Measurements from ENCODE around the gene RNU1-2.
"Not testable (repeated sequence)": the region's sequence is repeated elsewhere in the genome, so short reads cannot be mapped to it uniquely, and the experiment has no call there.

Gene RNU1-2

DNA sequence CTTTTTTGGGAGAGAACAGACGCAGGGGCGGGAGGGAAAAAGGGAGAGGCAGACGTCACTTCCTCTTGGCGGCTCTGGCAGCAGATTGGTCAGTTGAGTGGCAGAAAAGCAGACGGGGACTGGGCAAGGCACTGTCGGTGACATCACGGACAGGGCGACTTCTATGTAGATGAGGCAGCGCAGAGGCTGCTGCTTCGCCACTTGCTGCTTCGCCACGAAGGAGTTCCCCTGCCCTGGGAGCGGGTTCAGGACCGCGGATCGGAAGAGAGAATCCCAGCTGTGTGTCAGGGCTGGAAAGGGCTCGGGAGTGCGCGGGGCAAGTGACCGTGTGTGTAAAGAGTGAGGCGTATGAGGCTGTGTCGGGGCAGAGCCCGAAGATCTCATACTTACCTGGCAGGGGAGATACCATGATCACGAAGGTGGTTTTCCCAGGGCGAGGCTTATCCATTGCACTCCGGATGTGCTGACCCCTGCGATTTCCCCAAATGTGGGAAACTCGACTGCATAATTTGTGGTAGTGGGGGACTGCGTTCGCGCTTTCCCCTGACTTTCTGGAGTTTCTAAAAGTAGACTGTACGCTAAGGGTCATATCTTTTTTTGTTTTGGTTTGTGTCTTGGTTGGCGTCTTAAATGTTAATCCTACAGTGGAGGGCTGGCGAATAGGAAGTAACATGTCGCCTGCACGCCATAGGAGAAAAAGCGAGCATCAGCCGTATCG is at the start of gene RNU1-2:
TSS of gene RNU1-2 (plus strand) at position 383 of the 718 bp plus-strand sequence.
- peak within 1 kb of the TSS; percentile 77 for H3K27ac ChIP-seq (ENCODE audit: low read length)
- H3K9ac ChIP-seq (ENCODE audit: low read depth, low read length): peak within 1 kb of the TSS; percentile 53
- H3K9me3 ChIP-seq (ENCODE audit: insufficient read depth, low read length, severe bottlenecking); H3K27me3 ChIP-seq (ENCODE audit: insufficient read depth, low read length, poor library complexity); H3K36me3 ChIP-seq (ENCODE audit: insufficient read depth, low read length); H4K20me1 ChIP-seq (ENCODE audit: insufficient read depth, low read length); H3K79me2 ChIP-seq (ENCODE audit: insufficient read depth, low read length): not testable (repeated sequence)
- ATAC-seq (ENCODE audit: insufficient read depth, low read depth): peak; percentile 100
- peak within 1 kb of the TSS; percentile 4 to 48; a peak in 3 of 4 replicates for H3K4me3 ChIP-seq (ENCODE audit: low read depth in 1 of 2, low read length in 2 of 2)
- peak; percentile 91 for DNase-seq
- peak within 1 kb of the TSS; percentile 63 for H2AFZ ChIP-seq (ENCODE audit: low read depth, low read length)
- H3K4me2 ChIP-seq (ENCODE audit: insufficient read depth, low read length): peak within 1 kb of the TSS; percentile 73
- peaks cover 25% of the 10 kb centered on the region for H3K4me1 ChIP-seq (ENCODE audit: insufficient read depth, low read length)

DNA sequence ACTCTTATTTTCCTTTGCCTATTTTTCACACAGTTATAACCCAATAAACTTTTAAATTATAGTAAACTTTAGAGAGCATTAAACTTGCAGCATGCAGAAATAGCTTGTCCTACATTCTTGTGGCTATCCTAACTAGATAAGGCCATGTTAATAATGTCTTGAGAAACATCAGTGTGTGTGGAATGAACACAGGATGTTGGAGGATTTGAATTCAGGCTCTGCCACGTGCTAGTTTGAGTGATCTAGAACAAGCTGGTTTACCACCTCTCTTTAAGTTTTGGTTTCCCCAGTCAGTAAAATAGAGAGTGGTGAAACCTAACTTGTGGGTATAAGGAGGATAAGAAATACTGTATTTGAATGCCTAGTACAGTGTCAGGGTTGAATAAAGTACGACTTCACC is 39.6 kb upstream of the RNU1-2 start:
- not testable (repeated sequence) for H3K4me3 ChIP-seq (ENCODE audit: low read depth in 1 of 2, low read length in 2 of 2); H3K36me3 ChIP-seq (ENCODE audit: insufficient read depth, low read length); ATAC-seq (ENCODE audit: insufficient read depth, low read depth); H2AFZ ChIP-seq (ENCODE audit: low read depth, low read length); H3K79me2 ChIP-seq (ENCODE audit: insufficient read depth, low read length); DNase-seq; H3K4me2 ChIP-seq (ENCODE audit: insufficient read depth, low read length); H3K9ac ChIP-seq (ENCODE audit: low read depth, low read length); H4K20me1 ChIP-seq (ENCODE audit: insufficient read depth, low read length); H3K9me3 ChIP-seq (ENCODE audit: insufficient read depth, low read length, severe bottlenecking); H3K4me1 ChIP-seq (ENCODE audit: insufficient read depth, low read length); H3K27ac ChIP-seq (ENCODE audit: low read length); H3K27me3 ChIP-seq (ENCODE audit: insufficient read depth, low read length, poor library complexity)

DNA sequence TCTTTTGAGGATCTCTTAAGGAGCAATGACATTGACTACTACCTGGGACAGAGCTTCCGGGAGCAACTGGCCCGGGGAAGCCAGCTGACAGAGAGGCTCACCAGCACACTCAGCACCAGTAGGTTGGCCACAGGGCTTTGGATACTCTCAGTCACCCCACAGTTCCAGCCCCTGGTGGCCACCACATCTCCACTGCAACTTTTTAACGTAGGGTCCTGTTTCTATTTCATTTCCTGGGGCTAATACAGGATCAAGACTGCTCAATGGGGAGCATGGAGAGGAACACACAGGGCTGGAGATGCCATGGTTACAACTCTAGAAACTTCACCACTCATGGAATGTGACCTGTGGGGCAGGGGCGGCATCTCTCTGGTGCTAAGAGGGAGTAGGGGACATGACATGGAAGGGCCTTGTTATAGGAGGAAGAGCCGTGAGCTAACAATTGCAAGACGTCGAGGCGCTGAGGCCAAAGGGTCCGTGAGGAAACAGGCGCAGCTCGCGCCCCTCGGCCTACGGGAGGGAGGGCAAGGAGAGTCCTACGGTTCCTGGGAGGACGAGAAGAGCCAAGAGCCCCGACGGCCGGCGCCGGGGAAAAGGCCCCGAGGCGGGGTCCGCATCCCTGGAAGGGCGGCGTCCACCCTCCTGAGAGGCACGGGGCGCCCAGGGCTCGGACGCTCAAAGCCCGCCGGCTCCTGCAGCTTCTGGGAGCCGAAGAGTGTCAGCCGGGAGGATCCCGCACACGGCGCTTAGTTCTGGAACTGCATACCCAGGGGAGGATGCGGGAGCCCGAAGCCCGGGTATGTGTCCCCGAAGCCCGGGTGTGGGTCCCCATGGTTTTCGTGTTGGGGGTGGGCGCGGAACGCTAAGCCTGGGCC is 36.4 kb upstream of the RNU1-2 start:
- not testable (repeated sequence) for H3K27me3 ChIP-seq (ENCODE audit: insufficient read depth, low read length, poor library complexity); H3K27ac ChIP-seq (ENCODE audit: low read length); H3K4me1 ChIP-seq (ENCODE audit: insufficient read depth, low read length); DNase-seq; H3K4me2 ChIP-seq (ENCODE audit: insufficient read depth, low read length); H4K20me1 ChIP-seq (ENCODE audit: insufficient read depth, low read length); H3K4me3 ChIP-seq (ENCODE audit: low read depth in 1 of 2, low read length in 2 of 2); H3K36me3 ChIP-seq (ENCODE audit: insufficient read depth, low read length); H2AFZ ChIP-seq (ENCODE audit: low read depth, low read length); H3K9me3 ChIP-seq (ENCODE audit: insufficient read depth, low read length, severe bottlenecking); H3K79me2 ChIP-seq (ENCODE audit: insufficient read depth, low read length); ATAC-seq (ENCODE audit: insufficient read depth, low read depth); H3K9ac ChIP-seq (ENCODE audit: low read depth, low read length)

DNA sequence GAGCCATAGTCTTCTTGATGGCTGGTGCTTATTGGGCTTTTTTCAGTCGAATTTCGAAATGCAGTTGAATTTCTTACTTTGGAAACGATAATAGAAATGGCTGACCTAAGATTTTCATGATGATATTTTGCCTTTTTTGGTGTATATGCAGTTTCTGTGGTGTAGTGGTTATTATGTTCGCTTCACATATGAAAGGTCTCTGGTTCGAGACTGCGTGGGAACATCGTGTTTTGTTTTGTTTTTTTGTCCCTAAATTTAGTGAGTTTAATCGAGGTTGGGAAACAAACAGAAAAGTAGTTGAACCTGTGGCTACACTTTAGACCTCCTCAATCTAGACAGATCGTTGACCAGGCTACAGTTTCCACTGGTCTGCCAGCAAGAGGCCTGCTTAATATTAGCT is 35.7 kb upstream of the RNU1-2 start:
- H3K79me2 ChIP-seq (ENCODE audit: insufficient read depth, low read length); H3K27me3 ChIP-seq (ENCODE audit: insufficient read depth, low read length, poor library complexity); H3K9me3 ChIP-seq (ENCODE audit: insufficient read depth, low read length, severe bottlenecking); H3K4me1 ChIP-seq (ENCODE audit: insufficient read depth, low read length); DNase-seq; H3K4me3 ChIP-seq (ENCODE audit: low read depth in 1 of 2, low read length in 2 of 2); ATAC-seq (ENCODE audit: insufficient read depth, low read depth); H3K9ac ChIP-seq (ENCODE audit: low read depth, low read length); H3K36me3 ChIP-seq (ENCODE audit: insufficient read depth, low read length); H2AFZ ChIP-seq (ENCODE audit: low read depth, low read length); H3K4me2 ChIP-seq (ENCODE audit: insufficient read depth, low read length); H4K20me1 ChIP-seq (ENCODE audit: insufficient read depth, low read length); H3K27ac ChIP-seq (ENCODE audit: low read length): not testable (repeated sequence)

DNA sequence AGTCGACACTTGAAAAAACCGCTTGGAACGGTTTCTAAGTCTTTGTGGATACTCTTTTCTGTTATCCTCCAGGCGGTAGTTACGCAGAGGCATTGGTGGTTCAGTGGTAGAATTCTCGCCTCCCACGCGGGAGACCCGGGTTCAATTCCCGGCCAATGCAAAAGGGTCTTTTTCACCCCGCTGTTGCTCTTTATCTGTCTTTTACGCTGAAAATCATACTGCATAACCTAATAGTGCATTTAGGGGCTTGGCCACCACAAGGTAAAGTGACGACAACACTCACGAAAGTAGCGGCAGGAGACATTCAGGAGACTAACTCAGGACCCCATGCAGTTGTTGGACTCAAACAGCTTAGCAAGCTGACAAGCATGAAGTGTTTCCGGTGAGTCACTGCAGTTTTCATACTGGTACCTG is 33.9 kb upstream of the RNU1-2 start:
- not testable (repeated sequence) for H3K4me3 ChIP-seq (ENCODE audit: low read depth in 1 of 2, low read length in 2 of 2); H2AFZ ChIP-seq (ENCODE audit: low read depth, low read length); H4K20me1 ChIP-seq (ENCODE audit: insufficient read depth, low read length); H3K4me1 ChIP-seq (ENCODE audit: insufficient read depth, low read length); DNase-seq; H3K4me2 ChIP-seq (ENCODE audit: insufficient read depth, low read length); H3K36me3 ChIP-seq (ENCODE audit: insufficient read depth, low read length); H3K27ac ChIP-seq (ENCODE audit: low read length); H3K9me3 ChIP-seq (ENCODE audit: insufficient read depth, low read length, severe bottlenecking); H3K27me3 ChIP-seq (ENCODE audit: insufficient read depth, low read length, poor library complexity); ATAC-seq (ENCODE audit: insufficient read depth, low read depth); H3K9ac ChIP-seq (ENCODE audit: low read depth, low read length); H3K79me2 ChIP-seq (ENCODE audit: insufficient read depth, low read length)

DNA sequence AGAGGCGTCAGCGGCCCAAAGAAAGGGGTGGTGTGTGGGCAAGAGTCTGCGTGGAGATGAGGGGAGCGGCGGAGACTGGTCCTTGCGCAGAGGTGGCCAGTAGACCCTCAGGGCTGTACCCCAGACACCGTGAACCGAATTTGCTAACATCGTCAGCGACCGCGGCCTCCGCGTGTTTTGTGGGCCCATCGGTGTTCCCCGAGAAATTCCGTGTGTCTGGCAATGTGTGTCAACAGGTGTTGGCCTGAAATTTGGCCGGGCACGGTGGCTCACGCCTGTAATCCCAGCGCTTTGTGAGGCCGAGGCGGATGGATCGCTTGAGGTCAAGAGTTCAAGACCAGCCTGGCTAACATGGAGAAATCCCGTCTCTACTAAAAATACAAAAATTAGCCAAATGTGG is 33.4 kb upstream of the RNU1-2 start:
- not testable (repeated sequence) for H3K4me3 ChIP-seq (ENCODE audit: low read depth in 1 of 2, low read length in 2 of 2); H4K20me1 ChIP-seq (ENCODE audit: insufficient read depth, low read length); H3K27ac ChIP-seq (ENCODE audit: low read length); H3K4me1 ChIP-seq (ENCODE audit: insufficient read depth, low read length); H3K27me3 ChIP-seq (ENCODE audit: insufficient read depth, low read length, poor library complexity); DNase-seq; H3K4me2 ChIP-seq (ENCODE audit: insufficient read depth, low read length); ATAC-seq (ENCODE audit: insufficient read depth, low read depth); H3K9me3 ChIP-seq (ENCODE audit: insufficient read depth, low read length, severe bottlenecking); H3K79me2 ChIP-seq (ENCODE audit: insufficient read depth, low read length); H3K36me3 ChIP-seq (ENCODE audit: insufficient read depth, low read length); H2AFZ ChIP-seq (ENCODE audit: low read depth, low read length); H3K9ac ChIP-seq (ENCODE audit: low read depth, low read length)

DNA sequence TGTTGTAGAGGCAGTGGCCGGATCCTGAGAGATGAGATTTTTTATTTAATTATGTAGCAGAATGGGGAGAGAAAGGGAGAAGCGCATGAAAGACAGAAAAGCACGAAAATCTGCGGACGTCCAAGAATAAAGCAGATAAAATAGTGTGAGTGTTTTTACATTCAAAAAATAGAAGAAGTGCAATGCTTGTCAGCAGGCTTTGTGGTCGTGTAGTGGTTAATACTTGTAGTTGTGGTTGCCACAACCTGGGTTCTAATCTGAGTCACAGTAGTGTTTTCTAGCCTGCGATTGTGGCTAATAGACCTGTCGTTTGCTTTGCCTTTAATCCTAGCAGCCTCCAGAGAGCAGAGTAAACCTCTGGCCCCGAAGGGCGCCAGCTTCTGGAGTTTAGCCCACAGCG is 32.8 kb upstream of the RNU1-2 start:
- ATAC-seq (ENCODE audit: insufficient read depth, low read depth); H3K9me3 ChIP-seq (ENCODE audit: insufficient read depth, low read length, severe bottlenecking): not testable (repeated sequence)

More for the DNA sequence above, 32.8 kb upstream of the RNU1-2 start:
- not testable (repeated sequence) for H2AFZ ChIP-seq (ENCODE audit: low read depth, low read length); H3K79me2 ChIP-seq (ENCODE audit: insufficient read depth, low read length); H3K4me3 ChIP-seq (ENCODE audit: low read depth in 1 of 2, low read length in 2 of 2); H4K20me1 ChIP-seq (ENCODE audit: insufficient read depth, low read length); H3K27ac ChIP-seq (ENCODE audit: low read length); H3K9ac ChIP-seq (ENCODE audit: low read depth, low read length); H3K4me1 ChIP-seq (ENCODE audit: insufficient read depth, low read length); H3K27me3 ChIP-seq (ENCODE audit: insufficient read depth, low read length, poor library complexity); H3K36me3 ChIP-seq (ENCODE audit: insufficient read depth, low read length); H3K4me2 ChIP-seq (ENCODE audit: insufficient read depth, low read length); DNase-seq
